H1 (cell line): ENCODE results near the gene CYP27C1. TPM values are rescaled to one million over a fixed set of nuclear protein-coding genes. Genes with fewer than 3 reads are reported as not detected.

ENCODE experiments used
- CTCF ChIA-PET: fragments of 300-600 bp; sonication (Branson Sonifier 250); formaldehyde crosslinking; loops from one replicate; lab custom pipeline; 2021; ENCODE audit not compliant: partially characterized antibody; lab: Charles Lee
- POLR2A ChIA-PET: fragments of 300-600 bp; sonication (Branson Sonifier 250); formaldehyde crosslinking; loops from one replicate; lab custom pipeline; 2021; ENCODE audit warnings: inconsistent platforms; ENCODE audit not compliant: partially characterized antibody; lab: Charles Lee
- DNase-seq, 2 experiments: peaks; one replicate each; pipeline versions ENCODE4 v3.0.0 to v3.0.0-alpha.2; 2010 to 2022; ENCODE audit warnings: low spot score in 2 of 2, low read depth in 1 of 2, mixed read lengths in 1 of 2
- FAIRE-seq: peaks from 2 replicates; lab custom pipeline; 2011; peaks lifted over from hg19 to GRCh38; lab: Jason Lieb, UNC
- H2AFZ ChIP-seq: 2 replicates; pipeline ENCODE4 v1.8.1; 2012; ENCODE audit warnings: low read length, inconsistent platforms
- H2AK5ac ChIP-seq: 2 replicates; pipeline ENCODE4 v1.6.1; 2013; ENCODE audit warnings: low read depth, low read length
- H2BK120ac ChIP-seq: replicated peaks from 2 replicates; pipeline ENCODE3; 2013; ENCODE audit warnings: low read depth, low read length, inconsistent platforms
- H2BK12ac ChIP-seq: 2 replicates; pipeline ENCODE4 v1.6.1; 2013; ENCODE audit warnings: low read depth, low read length
- H2BK15ac ChIP-seq: 2 replicates; pipeline ENCODE4 v1.6.1; 2013; ENCODE audit warnings: low read length
- H2BK20ac ChIP-seq: 2 replicates; pipeline ENCODE4 v1.6.1; 2013; ENCODE audit warnings: low read length
- H2BK5ac ChIP-seq: 2 replicates; pipeline ENCODE4 v1.6.1; 2013; ENCODE audit warnings: low read depth, low read length
- H3K14ac ChIP-seq: 2 replicates; pipeline ENCODE4 v1.6.1; 2013; ENCODE audit warnings: inconsistent platforms; ENCODE audit not compliant: insufficient read length
- H3K18ac ChIP-seq: 2 replicates; pipeline ENCODE4 v1.6.1; 2013; ENCODE audit warnings: low read length; ENCODE audit errors: extremely low read depth
- H3K23ac ChIP-seq: 2 replicates; pipeline ENCODE4 v1.6.1; 2013; ENCODE audit warnings: inconsistent platforms; ENCODE audit not compliant: insufficient read length
- H3K23me2 ChIP-seq: 2 replicates; pipeline ENCODE4 v1.6.1; 2013; ENCODE audit warnings: low read depth, low read length
- H3K27ac ChIP-seq: 2 replicates; pipeline ENCODE4 v1.6.1; 2011; ENCODE audit warnings: low read depth, low read length, inconsistent platforms
- H3K27me3 ChIP-seq, 4 experiments: replicated peaks in 1 of 4; 1 replicate in 1 of 4; 2 replicates in 3 of 4; pipeline versions ENCODE4 v1.6.1 to v1.8.1; 2011 to 2013; ENCODE audit warnings: low read length in 3 of 4, mild to moderate bottlenecking in 3 of 4, inconsistent platforms in 2 of 4, mixed read lengths in 2 of 4, moderate library complexity in 1 of 4; ENCODE audit not compliant: control insufficient read depth in 3 of 4, insufficient read depth in 3 of 4; ENCODE audit errors: extremely low read depth in 1 of 4
- H3K36me3 ChIP-seq, 4 experiments: 2 replicates each; pipeline versions ENCODE4 v1.6.1 to v1.8.1; 2011 to 2013; ENCODE audit warnings: mild to moderate bottlenecking in 4 of 4, low read length in 3 of 4, moderate library complexity in 2 of 4, control low read depth in 1 of 4, inconsistent platforms in 1 of 4; ENCODE audit not compliant: insufficient read depth in 4 of 4, control insufficient read depth in 2 of 4
- H3K4ac ChIP-seq: replicated peaks from 2 replicates; pipeline ENCODE3; 2013; ENCODE audit warnings: low read length, low read depth, mixed read lengths, inconsistent platforms; ENCODE audit not compliant: insufficient read length
- H3K4me1 ChIP-seq, 4 experiments: replicated peaks in 1 of 4; 1 replicate in 1 of 4; 2 replicates in 3 of 4; pipeline versions ENCODE4 v1.6.1 to v1.8.1; 2011 to 2013; ENCODE audit warnings: low read length in 3 of 4, inconsistent platforms in 2 of 4, mixed read lengths in 1 of 4; ENCODE audit not compliant: insufficient read depth in 4 of 4, control insufficient read depth in 3 of 4
- H3K4me2 ChIP-seq, 2 experiments: 2 replicates each; pipeline versions ENCODE4 v1.6.1 to v1.8.1; 2011 to 2013; ENCODE audit warnings: low read depth in 2 of 2, low read length in 2 of 2, control low read depth in 1 of 2, inconsistent platforms in 1 of 2, mild to moderate bottlenecking in 1 of 2; ENCODE audit not compliant: insufficient read depth in 1 of 2
- H3K4me3 ChIP-seq, 4 experiments: fragments of 200-600, 300-600 bp in 1 of 4; sonication (generic), shearing (Covaris generic), sonication (Bioruptor Twin) in 1 of 4; 2 replicates each; pipeline versions ENCODE4 v1.5.1 to v1.8.1; 2011 to 2016; ENCODE audit warnings: low read length in 4 of 4, low read depth in 3 of 4, control low read depth in 2 of 4, inconsistent platforms in 2 of 4, mild to moderate bottlenecking in 2 of 4, mixed read lengths in 1 of 4, moderate library complexity in 1 of 4; ENCODE audit not compliant: insufficient read depth in 2 of 4; ENCODE audit errors: extremely low read depth in 1 of 4
- H3K56ac ChIP-seq: replicated peaks from 2 replicates; pipeline ENCODE3; 2013; ENCODE audit warnings: low read depth, mild to moderate bottlenecking, mixed read lengths, low read length, inconsistent platforms; ENCODE audit not compliant: insufficient read length
- H3K79me1 ChIP-seq: 2 replicates; pipeline ENCODE4 v1.6.1; 2013; ENCODE audit warnings: low read depth, low read length, control low read depth
- H3K79me2 ChIP-seq, 2 experiments: 2 replicates each; pipeline versions ENCODE4 v1.6.1 to v1.8.1; 2012 to 2013; ENCODE audit warnings: low read length in 2 of 2, mild to moderate bottlenecking in 2 of 2, inconsistent platforms in 1 of 2; ENCODE audit not compliant: insufficient read depth in 2 of 2, control insufficient read depth in 1 of 2
- H3K9ac ChIP-seq, 4 experiments: replicated peaks in 1 of 4; 1 replicate in 1 of 4; 2 replicates in 3 of 4; pipeline versions ENCODE4 v1.6.1 to v1.8.1; 2011 to 2013; ENCODE audit warnings: low read depth in 3 of 4, low read length in 3 of 4, control low read depth in 2 of 4, mild to moderate bottlenecking in 2 of 4, moderate library complexity in 2 of 4, inconsistent platforms in 1 of 4; ENCODE audit errors: extremely low read depth in 1 of 4
- H3K9me3 ChIP-seq, 2 experiments: 2 replicates each; pipeline versions ENCODE4 v1.6.1 to v1.8.1; 2012 to 2013; ENCODE audit warnings: mild to moderate bottlenecking in 2 of 2, moderate library complexity in 2 of 2, control low read depth in 1 of 2, inconsistent platforms in 1 of 2, low read depth in 1 of 2, low read length in 1 of 2, mixed read lengths in 1 of 2; ENCODE audit not compliant: insufficient read depth in 2 of 2
- H4K20me1 ChIP-seq, 2 experiments: replicated peaks in 1 of 2; 2 replicates each; pipeline versions ENCODE3 to v1.8.1; 2011 to 2013; ENCODE audit warnings: inconsistent platforms in 2 of 2, low read length in 2 of 2, mild to moderate bottlenecking in 1 of 2; ENCODE audit not compliant: insufficient read depth in 2 of 2, control insufficient read depth in 1 of 2
- H4K5ac ChIP-seq: 2 replicates; pipeline ENCODE4 v1.6.1; 2013; ENCODE audit warnings: low read length, low read depth, mixed read lengths, inconsistent platforms; ENCODE audit not compliant: insufficient read length
- H4K8ac ChIP-seq: 2 replicates; pipeline ENCODE4 v1.8.0; 2013; ENCODE audit warnings: mild to moderate bottlenecking, moderate library complexity, low read length, inconsistent platforms; ENCODE audit not compliant: insufficient read depth; ENCODE audit errors: extremely low read depth
- H4K91ac ChIP-seq: replicated peaks from 2 replicates; pipeline ENCODE3; 2013; ENCODE audit warnings: low read length, mixed read lengths, inconsistent platforms; ENCODE audit not compliant: insufficient read length
- CHD2 ChIP-seq: IDR thresholded peaks from 2 replicates; pipeline ENCODE4 v1.6.1; 2012; ENCODE audit warnings: low read length, improper control_type of control experiment
- EGR1 ChIP-seq: IDR thresholded peaks from 2 replicates; pipeline ENCODE4 v1.6.1; 2011; ENCODE audit warnings: low read depth, low read length, borderline replicate concordance
- FOSL1 ChIP-seq: IDR thresholded peaks from 2 replicates; pipeline ENCODE4 v1.6.1; 2011; ENCODE audit warnings: mild to moderate bottlenecking, low read depth, low read length, moderate library complexity; ENCODE audit not compliant: insufficient read depth
- GABPA ChIP-seq: IDR thresholded peaks from 2 replicates; pipeline ENCODE4 v1.6.1; 2011; ENCODE audit warnings: mild to moderate bottlenecking, low read length, moderate library complexity, borderline replicate concordance; ENCODE audit not compliant: insufficient read depth
- HDAC2 ChIP-seq, 2 experiments: fragments of 300-600 bp in 1 of 2; sonication (generic) in 1 of 2; IDR thresholded peaks; 2 replicates each; pipeline ENCODE4 v1.6.1; 2011 to 2012; ENCODE audit warnings: low read depth in 2 of 2, low read length in 2 of 2, mild to moderate bottlenecking in 2 of 2, moderate library complexity in 2 of 2, borderline replicate concordance in 1 of 2, inconsistent platforms in 1 of 2
- JUN ChIP-seq: IDR thresholded peaks from 2 replicates; pipeline ENCODE4 v1.6.1; 2011; ENCODE audit warnings: low read depth, mild to moderate bottlenecking, improper control_type of control experiment, low read length
- SAP30 ChIP-seq: fragments of 300-600 bp; sonication (generic); IDR thresholded peaks from 2 replicates; pipeline ENCODE4 v1.7.1; 2012; ENCODE audit warnings: low read length, moderate library complexity, mild to moderate bottlenecking, inconsistent platforms; ENCODE audit not compliant: insufficient read depth, insufficient replicate concordance
- TAF1 ChIP-seq: IDR thresholded peaks from 2 replicates; pipeline ENCODE4 v1.6.1; 2011; ENCODE audit warnings: mild to moderate bottlenecking, low read depth, low read length
- TBP ChIP-seq: IDR thresholded peaks from 2 replicates; pipeline ENCODE4 v1.6.1; 2011; ENCODE audit warnings: low read depth, low read length, improper control_type of control experiment
- WGBS, 2 experiments: shearing (Covaris generic) in 1 of 2; methylation state at CpG; one replicate each; pipeline versions ENCODE4 v1.1.6 to v1.1.7; 2013 to 2015; ENCODE audit warnings: low lambda C conversion rate in 2 of 2, mixed read lengths in 2 of 2, inconsistent platforms in 1 of 2, low coverage in 1 of 2, missing lambda C conversion rate in 1 of 2; ENCODE audit not compliant: insufficient replicate concordance in 2 of 2, insufficient coverage in 1 of 2, insufficient read length in 1 of 2; ENCODE audit errors: extremely low coverage in 1 of 2, missing lambda C conversion rate in 1 of 2; 5-methylcytosine and 5-hydroxymethylcytosine counted together
- polyA plus RNA-seq, 7 experiments: library from polyadenylated mRNA; depleted of rRNA in 3 of 7; stranded (reverse) in 5 of 7; unstranded in 2 of 7; fragments of >200 nt in 5 of 7; fragments of 200-250 nt in 2 of 7; gene quantifications; 1 replicate in 5 of 7; 2 replicates in 1 of 7; 4 replicates in 1 of 7; pipeline versions ENCODE4 v1.2.1 to v1.2.3, GENCODE V29; 2011 to 2013; ENCODE audit warnings: missing spikeins in 2 of 7, mixed read lengths in 2 of 7
- total RNA-seq: library from RNA; stranded (reverse); fragmentation: NEBNext Ultra II Directional; extraction: Animal tissue kit (Norgen Biotek cat#: 25700); gene quantifications from 2 replicates; pipeline ENCODE4 v1.2.1, GENCODE V29; 2021
- TF ChIP-seq, protein P1 (sequence below): IDR thresholded peaks from 2 replicates; pipeline ENCODE4 v1.6.1; 2012; ENCODE audit warnings: inconsistent platforms

CYP27C1 gene
- total and polyA plus RNA-seq, 2 of the 8 experiments (the other 6 are each of a cell fraction or from before 2014, with no cell fraction given), result 1.3 to 3.2 TPM

DNA sequence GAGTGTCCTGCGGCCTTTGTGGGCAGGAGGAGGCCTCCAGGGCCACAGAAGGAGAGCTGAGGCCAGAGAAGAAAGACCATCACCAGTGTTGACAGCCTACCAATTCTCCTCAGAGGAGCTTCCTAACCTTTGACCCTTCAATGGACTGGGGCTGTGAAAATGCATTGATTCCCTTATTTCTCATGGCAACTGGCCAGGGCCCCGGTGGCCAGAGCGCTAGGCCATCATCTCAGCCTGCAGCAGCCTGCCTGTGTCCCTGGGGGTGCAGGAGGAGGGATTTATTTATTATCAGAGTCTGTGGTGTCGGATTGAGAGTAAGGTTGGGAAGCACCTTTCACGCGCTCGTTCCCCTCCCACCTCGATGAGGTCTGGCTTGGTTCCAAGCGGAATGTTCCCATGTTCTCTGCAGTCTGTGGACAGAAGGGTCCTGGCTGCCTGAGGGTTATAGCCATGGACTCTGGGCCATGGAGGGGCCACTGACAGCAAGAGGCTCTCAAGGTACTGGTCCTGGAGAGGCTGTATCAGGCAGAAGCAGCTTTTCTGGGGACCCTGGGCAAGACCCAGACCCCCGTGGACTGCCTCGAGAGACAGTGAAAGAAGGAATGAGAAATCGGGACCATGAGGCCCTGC is 53.8 kb downstream of the CYP27C1 start:
- H3K79me2 ChIP-seq, result no peaks in the 10 kb centered on the region
- no peaks in the 10 kb centered on the region for H3K23me2 ChIP-seq
- H3K27ac ChIP-seq, result no peak overlapping the region
- H3K4me3 ChIP-seq, result no peak overlapping the region
- no peak overlapping the region for H2AFZ ChIP-seq
- no peak overlapping the region for H4K91ac ChIP-seq
- H3K36me3 ChIP-seq, result no peaks in the 10 kb centered on the region
- no peak overlapping the region for H2BK120ac ChIP-seq
- no peak overlapping the region for H2AK5ac ChIP-seq
- H4K20me1 ChIP-seq, result no peaks in the 10 kb centered on the region
- no peaks in the 10 kb centered on the region for H3K79me1 ChIP-seq
- no peak overlapping the region for H3K14ac ChIP-seq
- no peaks in the 10 kb centered on the region for H3K27me3 ChIP-seq
- H2BK5ac ChIP-seq, result no peak overlapping the region
- H3K4me2 ChIP-seq, result no peak overlapping the region
- no peak overlapping the region for H2BK12ac ChIP-seq
- DNase-seq (peak in 1 of 2 experiments; percentile 31), FAIRE-seq (no peak)
- H3K4me1 ChIP-seq, result peaks cover 0 to 5% (median 3%) of the 10 kb centered on the region in 4 experiments; a peak in 4 of 7 replicates
- H3K9me3 ChIP-seq, result no peaks in the 10 kb centered on the region
- no peak overlapping the region for H2BK15ac ChIP-seq
- ChIA-PET CTCF (interaction anchor here (0.7 to 3.1 kb wide), 6 partner anchors 8 to 98 kb away, joined by 3 to 11 read pairs (median 3); no protein-coding TSS in a partner anchor), POLR2A (no interaction called here)
- no peak overlapping the region for H3K18ac ChIP-seq
- H2BK20ac ChIP-seq, result no peak overlapping the region
- H3K4ac ChIP-seq, result no peak overlapping the region
- H4K8ac ChIP-seq, result peak overlapping the region; percentile 8
- H3K23ac ChIP-seq, result no peak overlapping the region
- H3K9ac ChIP-seq, result no peak overlapping the region
- TF ChIP-seq TBP, result no peak
- no peak for TF ChIP-seq SAP30
- no peak for TF ChIP-seq TAF1
- TF ChIP-seq HDAC2 (IDR thresholded peaks at IDR 0.05; ENCODE audit: borderline replicate concordance in 1 of 2, low read depth in 2 of 2, low read length in 2 of 2), result no peak
- no peak for TF ChIP-seq JUN
- no peak for TF ChIP-seq FOSL1
- TF ChIP-seq GABPA, result no peak
- no peak for TF ChIP-seq EGR1
- TF ChIP-seq, protein P1, sequence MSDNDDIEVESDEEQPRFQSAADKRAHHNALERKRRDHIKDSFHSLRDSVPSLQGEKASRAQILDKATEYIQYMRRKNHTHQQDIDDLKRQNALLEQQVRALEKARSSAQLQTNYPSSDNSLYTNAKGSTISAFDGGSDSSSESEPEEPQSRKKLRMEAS, result no peak
- TF ChIP-seq CHD2, result no peak
- no peak overlapping the region for H3K56ac ChIP-seq
- 95% methylated on average over 12 of the region's 12 CpGs; no CpG with 5 or more reads in 1 of the 2 experiments for WGBS, 2 experiments
- H4K5ac ChIP-seq, result no peak overlapping the region
